Parathyroid adenoma (tissue), 2 donors: ENCODE measurements around the gene NCAPH2.
"Not testable (repeated sequence)": the region's sequence is repeated elsewhere in the genome, so short reads cannot be mapped to it uniquely, and the experiment has no call there.

Experiments
- H2AFZ ChIP-seq: fragments of 300-600 bp; sonication (generic); one replicate; pipeline ENCODE4 v1.7.0; 2017; ENCODE audit warnings: antibody characterized with exemption, mild to moderate bottlenecking
- H3K27ac ChIP-seq: fragments of 300-600 bp; sonication (generic); one replicate; pipeline ENCODE4 v1.7.0; 2017
- H3K27me3 ChIP-seq: fragments of 300-600 bp; sonication (generic); one replicate; pipeline ENCODE4 v1.7.0; 2017; ENCODE audit warnings: low read length; ENCODE audit not compliant: control insufficient read depth, insufficient read depth
- H3K36me3 ChIP-seq: fragments of 300-600 bp; sonication (generic); one replicate; pipeline ENCODE4 v1.7.0; 2017; ENCODE audit warnings: low read length; ENCODE audit not compliant: control insufficient read depth, insufficient read depth
- H3K4me1 ChIP-seq: fragments of 300-600 bp; sonication (generic); one replicate; pipeline ENCODE4 v1.7.0; 2017; ENCODE audit warnings: control low read depth
- H3K4me2 ChIP-seq: fragments of 300-600 bp; sonication (generic); one replicate; pipeline ENCODE4 v1.7.0; 2017; ENCODE audit warnings: low read length
- H3K4me3 ChIP-seq: fragments of 300-600 bp; sonication (generic); one replicate; pipeline ENCODE4 v1.7.0; 2017; ENCODE audit warnings: low read depth, low read length
- H3K79me2 ChIP-seq: fragments of 300-600 bp; sonication (generic); one replicate; pipeline ENCODE4 v1.7.0; 2017; ENCODE audit warnings: control low read depth
- H3K9ac ChIP-seq: fragments of 300-600 bp; sonication (generic); one replicate; pipeline ENCODE4 v1.7.0; 2017; ENCODE audit warnings: mild to moderate bottlenecking
- H3K9me3 ChIP-seq: fragments of 300-600 bp; sonication (generic); one replicate; pipeline ENCODE4 v1.7.0; 2017; ENCODE audit warnings: low read length; ENCODE audit not compliant: control insufficient read depth
- CTCF ChIP-seq: fragments of 300-600 bp; sonication (generic); IDR thresholded peaks from one replicate; pipeline ENCODE4 v1.7.0; 2017; ENCODE audit warnings: antibody characterized with exemption, mild to moderate bottlenecking
- donor health status: primary hyperparathyroidism.

Gene NCAPH2

GRCh38 chr22:50530877-50531545, 23.0 kb downstream of the NCAPH2 start:
- Histone ChIP-seq H3K9me3 (no peaks in the 10 kb centered on the region), H3K79me2 (no peaks in the 10 kb centered on the region), H3K4me1 (peaks cover 9% of the 10 kb centered on the region), H3K36me3 (no peaks in the 10 kb centered on the region), H3K9ac (peak overlapping the region; percentile 67), H2AFZ (peak overlapping the region; percentile 76), H3K27ac (peak overlapping the region; percentile 88), H3K27me3 (no peaks in the 10 kb centered on the region), H3K4me3 (peak overlapping the region; percentile 95), H3K4me2 (peak overlapping the region; percentile 99)
- TF ChIP-seq CTCF: no peak

GRCh38 chr22:50531546-50531961, 23.5 kb downstream of the NCAPH2 start:
- Histone ChIP-seq H3K79me2 (no peaks in the 10 kb centered on the region), H3K4me1 (peaks cover 9% of the 10 kb centered on the region), H3K27me3 (no peaks in the 10 kb centered on the region), H3K9ac (peak overlapping the region; percentile 67), H3K27ac (peak overlapping the region; percentile 88), H3K4me3 (peak overlapping the region; percentile 95), H3K9me3 (no peaks in the 10 kb centered on the region), H2AFZ (peak overlapping the region; percentile 76), H3K36me3 (no peaks in the 10 kb centered on the region), H3K4me2 (peak overlapping the region; percentile 99)
- TF ChIP-seq CTCF: no peak

GRCh38 chr22:50531962-50532674, 24.1 kb downstream of the NCAPH2 start:
- peaks cover 6% of the 10 kb centered on the region for H3K4me1 ChIP-seq
- no peaks in the 10 kb centered on the region for H3K36me3 ChIP-seq
- peak overlapping the region; percentile 29 for H3K9ac ChIP-seq
- peak overlapping the region; percentile 99 for H3K4me2 ChIP-seq
- H3K79me2 ChIP-seq: no peaks in the 10 kb centered on the region
- peak overlapping the region; percentile 95 for H3K4me3 ChIP-seq
- H3K27ac ChIP-seq: peak overlapping the region; percentile 88
- no peak for TF ChIP-seq CTCF
- H3K27me3 ChIP-seq: no peaks in the 10 kb centered on the region
- H2AFZ ChIP-seq: peak overlapping the region; percentile 76
- H3K9me3 ChIP-seq: no peaks in the 10 kb centered on the region

- Histone ChIP-seq H3K9me3 (no peaks in the 10 kb centered on the region), H3K9ac (no peak overlapping the region), H3K27ac (peak overlapping the region; percentile 88), H3K4me1 (peaks cover 4% of the 10 kb centered on the region), H3K4me3 (no peak overlapping the region), H3K4me2 (peak overlapping the region; percentile 35), H2AFZ (no peak overlapping the region), H3K36me3 (no peaks in the 10 kb centered on the region), H3K27me3 (no peaks in the 10 kb centered on the region), H3K79me2 (no peaks in the 10 kb centered on the region)
- no peak for TF ChIP-seq CTCF
These were observed 25.1 kb downstream of the NCAPH2 start for GRCh38 chr22:50532824-50533796.

GRCh38 chr22:50533856-50534711, 26.1 kb downstream of the NCAPH2 start:
- peak overlapping the region; percentile 22 for H3K4me3 ChIP-seq
- peak overlapping the region; percentile 51 for H3K4me2 ChIP-seq
- not testable (repeated sequence) for H3K79me2 ChIP-seq, H3K36me3 ChIP-seq, H3K9ac ChIP-seq, H3K4me1 ChIP-seq, H3K27me3 ChIP-seq, H3K9me3 ChIP-seq
- peak overlapping the region; percentile 54 for H2AFZ ChIP-seq
- H3K27ac ChIP-seq: peak overlapping the region; percentile 75
